GM12878 (cell line): ENCODE measurements around the gene SPRR5. TPM values are rescaled to one million over a fixed set of nuclear protein-coding genes. Genes with fewer than 3 reads are reported as not detected.
A peak's percentile ranks its signal among the peaks of the same experiment; 100 is the strongest.

Experiments used
- ATAC-seq: fragments of 200-7000 bp; cut with Tn5 transposase; 3 replicates; pipeline ENCODE4 v1.9.1; 2020; ENCODE audit warnings: mild to moderate bottlenecking, moderate library complexity
- BruUV-seq: library from RNA; stranded (reverse); fragments of 400-500 nt; replicated peaks from 2 replicates; lab custom pipeline; 2021; lab: Mats Ljungman, UMichigan
- CTCF ChIA-PET: fragments of 300-600 bp; sonication (Branson Sonifier 250); formaldehyde crosslinking; extraction: SDS; loops from one replicate; lab custom pipeline; 2021; ENCODE audit warnings: inconsistent platforms; lab: Yijun Ruan, JAX
- POLR2A ChIA-PET: fragments of 350-600 bp; formaldehyde crosslinking; extraction: SDS; loops from one replicate; lab custom pipeline; 2021; ENCODE audit warnings: inconsistent platforms; lab: Charles Lee
- RAD21 ChIA-PET: fragments of 300-600 bp; sonication (Branson Sonifier 250); formaldehyde crosslinking; loops from one replicate; lab custom pipeline; 2023; ENCODE audit warnings: antibody characterized with exemption; ENCODE audit not compliant: unreplicated experiment; lab: Charles Lee
- SMC1A ChIA-PET: fragments of 300-600 bp; sonication (Branson Sonifier 250); formaldehyde crosslinking; loops from one replicate; lab custom pipeline; 2023; ENCODE audit not compliant: unreplicated experiment, uncharacterized antibody; lab: Charles Lee
- DNase-seq: peaks from one replicate; pipeline ENCODE4 v3.0.0-alpha.2; 2011; ENCODE audit warnings: low read depth, low spot score
- FAIRE-seq: peaks from 3 replicates; lab custom pipeline; 2011; peaks lifted over from hg19 to GRCh38; lab: Jason Lieb, UNC
- H2AFZ ChIP-seq: 2 replicates; pipeline ENCODE4 v1.6.0; 2011; ENCODE audit warnings: low read depth, low read length, control low read depth; ENCODE audit not compliant: control insufficient read depth
- H3K27ac ChIP-seq: 2 replicates; pipeline ENCODE4 v1.5.1; 2011; ENCODE audit warnings: control low read depth; ENCODE audit not compliant: control insufficient read depth, insufficient read depth
- H3K27me3 ChIP-seq, 2 experiments: replicated peaks in 1 of 2; 2 replicates each; pipeline versions ENCODE4 v1.6.0 to v1.6.1; 2011; ENCODE audit warnings: low read length in 1 of 2; ENCODE audit not compliant: control insufficient read depth in 2 of 2, insufficient read depth in 2 of 2
- H3K36me3 ChIP-seq, 2 experiments: 2 replicates each; pipeline ENCODE4 v1.5.1; 2011; ENCODE audit warnings: low read length in 1 of 2; ENCODE audit not compliant: control insufficient read depth in 2 of 2, insufficient read depth in 2 of 2
- H3K4me1 ChIP-seq: 2 replicates; pipeline ENCODE4 v1.6.1; 2011; ENCODE audit warnings: mild to moderate bottlenecking, low read length, moderate library complexity, mixed read lengths; ENCODE audit not compliant: control insufficient read depth, insufficient read depth
- H3K4me2 ChIP-seq: 2 replicates; pipeline ENCODE4 v1.6.0; 2011; ENCODE audit warnings: control low read depth; ENCODE audit not compliant: control insufficient read depth, insufficient read depth
- H3K4me3 ChIP-seq: fragments of 200-600 bp; sonication (generic); 2 replicates; pipeline ENCODE4 v1.5.1; 2016
- H3K79me2 ChIP-seq: 2 replicates; pipeline ENCODE4 v1.6.0; 2011; ENCODE audit warnings: low read length; ENCODE audit not compliant: control insufficient read depth, insufficient read depth
- H3K9ac ChIP-seq: 2 replicates; pipeline ENCODE4 v1.8.0; 2011; ENCODE audit warnings: low read length, control low read depth, mixed read lengths; ENCODE audit not compliant: control insufficient read depth, insufficient read depth
- H3K9me3 ChIP-seq: replicated peaks from 3 replicates; pipeline ENCODE4 v1.5.1; 2011; ENCODE audit warnings: mild to moderate bottlenecking, low read length; ENCODE audit not compliant: control insufficient read depth, insufficient read depth
- H4K20me1 ChIP-seq: 2 replicates; pipeline ENCODE4 v1.6.0; 2011; ENCODE audit not compliant: control insufficient read depth, insufficient read depth
- ASH2L ChIP-seq: fragments of 300-600, 200-600 bp; sonication (generic); IDR thresholded peaks from 2 replicates; pipeline ENCODE4 v1.6.1; 2017; ENCODE audit warnings: low read depth, mild to moderate bottlenecking, borderline replicate concordance
- FOS ChIP-seq: IDR thresholded peaks from 3 replicates; pipeline ENCODE4 v1.6.1; 2011; ENCODE audit warnings: borderline replicate concordance; ENCODE audit not compliant: insufficient read length; ENCODE audit errors: extremely low read depth
- HDAC6 ChIP-seq: fragments of 200-600 bp; sonication (generic); IDR thresholded peaks from one replicate; pipeline ENCODE4 v1.8.0; 2017; ENCODE audit warnings: antibody characterized with exemption; ENCODE audit not compliant: unreplicated experiment
- KLF5 ChIP-seq: fragments of 450-650 bp; IDR thresholded peaks from 2 replicates; pipeline ENCODE4 v1.6.1; 2014; ENCODE audit warnings: mild to moderate bottlenecking; ENCODE audit not compliant: partially characterized antibody
- SMAD1 ChIP-seq: fragments of 450-650 bp; IDR thresholded peaks from 2 replicates; pipeline ENCODE4 v1.6.1; 2018; ENCODE audit warnings: mild to moderate bottlenecking, low read depth; ENCODE audit not compliant: partially characterized antibody
- STAT1 ChIP-seq: fragments of 450-650 bp; conservative IDR thresholded peaks from 2 replicates; pipeline ENCODE4 v1.6.1; 2014; ENCODE audit warnings: antibody characterized with exemption, mild to moderate bottlenecking
- WGBS: methylation state at CpG from one replicate; pipeline ENCODE4 v1.1.6; 2016; ENCODE audit warnings: low lambda C conversion rate; ENCODE audit not compliant: insufficient replicate concordance, insufficient coverage; ENCODE audit errors: missing lambda C conversion rate; 5-methylcytosine and 5-hydroxymethylcytosine counted together
- in situ Hi-C: fragments of 300-500 bp; cut with MboI; formaldehyde crosslinking; loops from 9 replicates; pipeline ENCODE4 v1.14.3; 2018; ENCODE audit warnings: mixed read lengths
- intact Hi-C: fragments of 100-400 bp; cut with micrococcal nuclease; formaldehyde crosslinking; loops from one replicate; pipeline ENCODE4 v1.14.2; 2022; ENCODE audit not compliant: unreplicated experiment
- polyA plus RNA-seq, 11 experiments: library from polyadenylated mRNA; depleted of rRNA in 4 of 11; unstranded in 6 of 11; stranded (reverse) in 5 of 11; fragments of >200 nt; fragmentation: Nextera tagmentation in 4 of 11; fragmentation: Illumina TruSeq in 1 of 11; extraction: Ambion mirVana in 4 of 11; extraction: Trizol in 1 of 11; gene quantifications; 1 replicate in 1 of 11; 2 replicates in 10 of 11; pipeline versions ENCODE4 v1.2.1 to v1.2.3, GENCODE V29; 2011 to 2016; ENCODE audit warnings: inconsistent platforms in 2 of 11, missing spikeins in 2 of 11, low read depth in 1 of 11
- total RNA-seq, 4 experiments: library from RNA; depleted of rRNA in 3 of 4; stranded (reverse); fragments of >200 nt in 3 of 4; fragmentation: Illumina TruSeq in 1 of 4; extraction: Trizol in 1 of 4; gene quantifications; 2 replicates each; pipeline versions ENCODE4 v1.2.1 to v1.2.3, GENCODE V29; 2013 to 2021
- TF ChIP-seq, protein P1 (sequence below), 3 experiments: IDR thresholded peaks in 2 of 3; conservative IDR thresholded peaks in 1 of 3; 2 replicates each; pipeline ENCODE4 v1.5.1; 2011; ENCODE audit warnings: low read depth in 3 of 3, low read length in 3 of 3, mild to moderate bottlenecking in 3 of 3, control low read depth in 2 of 3, moderate library complexity in 2 of 3, inconsistent platforms in 1 of 3, mixed read lengths in 1 of 3; ENCODE audit not compliant: control insufficient read depth in 2 of 3, insufficient read depth in 1 of 3; ENCODE audit errors: extremely low read depth in 1 of 3
- TF ChIP-seq, protein P2 (sequence below): fragments of 450-650 bp; IDR thresholded peaks from 2 replicates; pipeline ENCODE4 v1.6.1; 2016; ENCODE audit warnings: mild to moderate bottlenecking, moderate library complexity, borderline replicate concordance
- TF ChIP-seq, protein P3 (sequence below): fragments of 450-650 bp; IDR thresholded peaks from 2 replicates; pipeline ENCODE4 v1.6.1; 2014; ENCODE audit warnings: mild to moderate bottlenecking

Gene SPRR5
- total and polyA plus RNA-seq, 10 of the 15 experiments (the other 5 are each of a cell fraction or from before 2014, with no cell fraction given) = not detected

DNA sequence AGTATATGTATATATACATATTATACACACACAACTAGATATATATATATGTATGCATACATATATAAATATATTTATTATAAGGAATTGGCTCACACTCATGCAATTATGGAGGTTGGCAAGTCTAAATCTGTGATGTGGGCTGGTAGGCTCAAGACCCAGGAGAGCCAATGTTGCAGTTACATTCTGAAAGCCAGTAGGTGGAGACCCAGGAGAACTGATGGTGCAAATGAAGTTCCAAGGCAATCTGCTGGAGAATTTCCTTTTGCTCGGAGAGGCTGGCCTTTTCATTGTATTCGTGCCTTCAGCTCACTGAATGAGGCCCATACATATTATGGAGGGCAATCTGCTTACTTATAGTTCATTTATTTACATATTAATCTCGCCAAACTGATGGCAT is 29.2 kb upstream of the SPRR5 start:
- no peak for FAIRE-seq
- Histone ChIP-seq H3K27ac (no peak overlapping the region), H3K79me2 (no peaks in the 10 kb centered on the region), H3K4me2 (no peak overlapping the region), H4K20me1 (no peaks in the 10 kb centered on the region), H3K27me3 (peaks cover 0 to 2% of the 10 kb centered on the region in 2 experiments; a peak in 1 of 4 replicates), H3K9ac (no peak overlapping the region), H3K4me3 (no peak overlapping the region), H3K9me3 (no peaks in the 10 kb centered on the region; the same call in 2 of the 3 replicates), H3K4me1 (no peaks in the 10 kb centered on the region), H2AFZ (no peak overlapping the region), H3K36me3 (no peaks in the 10 kb centered on the region)
- ATAC-seq = no peak
- POLR2A ChIA-PET = no interaction called here
- BruUV-seq = no TSS peak
- CTCF ChIA-PET = interaction anchor here (1.6 to 2.0 kb wide), 2 partner anchors 9 to 275 kb away, joined by 4 to 6 read pairs; no protein-coding TSS in a partner anchor
- RAD21 ChIA-PET = no interaction called here
- intact Hi-C loops = no loop called here
- WGBS = 8% methylated on average over 3 of the region's 3 CpGs
- DNase-seq = no peak
- in situ Hi-C loops = no loop called here
- SMC1A ChIA-PET = no interaction called here
- TF ChIP-seq, protein P1, sequence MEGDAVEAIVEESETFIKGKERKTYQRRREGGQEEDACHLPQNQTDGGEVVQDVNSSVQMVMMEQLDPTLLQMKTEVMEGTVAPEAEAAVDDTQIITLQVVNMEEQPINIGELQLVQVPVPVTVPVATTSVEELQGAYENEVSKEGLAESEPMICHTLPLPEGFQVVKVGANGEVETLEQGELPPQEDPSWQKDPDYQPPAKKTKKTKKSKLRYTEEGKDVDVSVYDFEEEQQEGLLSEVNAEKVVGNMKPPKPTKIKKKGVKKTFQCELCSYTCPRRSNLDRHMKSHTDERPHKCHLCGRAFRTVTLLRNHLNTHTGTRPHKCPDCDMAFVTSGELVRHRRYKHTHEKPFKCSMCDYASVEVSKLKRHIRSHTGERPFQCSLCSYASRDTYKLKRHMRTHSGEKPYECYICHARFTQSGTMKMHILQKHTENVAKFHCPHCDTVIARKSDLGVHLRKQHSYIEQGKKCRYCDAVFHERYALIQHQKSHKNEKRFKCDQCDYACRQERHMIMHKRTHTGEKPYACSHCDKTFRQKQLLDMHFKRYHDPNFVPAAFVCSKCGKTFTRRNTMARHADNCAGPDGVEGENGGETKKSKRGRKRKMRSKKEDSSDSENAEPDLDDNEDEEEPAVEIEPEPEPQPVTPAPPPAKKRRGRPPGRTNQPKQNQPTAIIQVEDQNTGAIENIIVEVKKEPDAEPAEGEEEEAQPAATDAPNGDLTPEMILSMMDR (IDR thresholded peaks at IDR 0.05 in 2 of 3, conservative IDR thresholded peaks at IDR 0.05 in 1 of 3; ENCODE audit: control insufficient read depth in 2 of 3, extremely low read depth in 1 of 3, insufficient read depth in 1 of 3, low read depth in 3 of 3, low read length in 3 of 3) = 0 out of 6 replicates have a peak, but pooled peaks of 1 of the 3 experiments have one; percentile 5
- no peak for TF ChIP-seq FOS

DNA sequence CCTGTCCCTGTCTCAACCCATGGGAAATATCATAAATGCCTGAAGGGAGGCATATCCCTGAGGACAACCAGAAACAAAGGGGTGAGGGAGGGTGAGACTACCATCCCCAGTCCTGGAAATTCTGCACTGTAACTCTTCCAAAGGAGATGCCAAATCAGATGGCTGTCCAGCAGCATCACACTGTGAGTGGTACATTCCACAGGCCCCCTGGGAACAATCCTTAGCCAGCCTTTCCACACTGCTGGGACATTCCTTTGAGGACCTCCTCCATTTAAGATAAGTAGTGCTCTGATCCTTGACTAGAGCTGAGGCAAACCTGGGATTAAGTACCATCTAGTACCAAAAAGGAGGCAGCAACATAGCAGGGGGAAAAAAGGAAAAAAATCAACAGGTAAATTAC is 27.9 kb upstream of the SPRR5 start:
- intact Hi-C loops = no loop called here
- H2AFZ ChIP-seq = no peak overlapping the region
- H3K4me3 ChIP-seq = no peak overlapping the region
- no peaks in the 10 kb centered on the region; the same call in 2 of the 3 replicates for H3K9me3 ChIP-seq
- no peak overlapping the region for H3K27ac ChIP-seq
- H3K9ac ChIP-seq = no peak overlapping the region
- POLR2A ChIA-PET = interaction anchor here (0.7 kb wide), 1 partner anchor 25 kb away, joined by 3 read pairs; no protein-coding TSS in a partner anchor
- DNase-seq (no peak), FAIRE-seq (no peak), ATAC-seq (no peak)
- H3K4me1 ChIP-seq = no peaks in the 10 kb centered on the region
- CTCF ChIA-PET = interaction anchor here (1.4 to 1.8 kb wide), 2 partner anchors 41 to 305 kb away, joined by 3 to 9 read pairs; partner anchors contain the start of gene SMCP
- H3K79me2 ChIP-seq = no peaks in the 10 kb centered on the region
- H4K20me1 ChIP-seq = no peaks in the 10 kb centered on the region
- RAD21 ChIA-PET = no interaction called here
- in situ Hi-C loops = no loop called here
- H3K36me3 ChIP-seq = no peaks in the 10 kb centered on the region
- SMC1A ChIA-PET = no interaction called here
- H3K4me2 ChIP-seq = no peak overlapping the region
- peaks cover 0 to 2% of the 10 kb centered on the region in 2 experiments; a peak in 1 of 4 replicates for H3K27me3 ChIP-seq
- BruUV-seq = no TSS peak
- TF ChIP-seq STAT1 = no peak
- no peak for TF ChIP-seq HDAC6
- TF ChIP-seq, protein P2, sequence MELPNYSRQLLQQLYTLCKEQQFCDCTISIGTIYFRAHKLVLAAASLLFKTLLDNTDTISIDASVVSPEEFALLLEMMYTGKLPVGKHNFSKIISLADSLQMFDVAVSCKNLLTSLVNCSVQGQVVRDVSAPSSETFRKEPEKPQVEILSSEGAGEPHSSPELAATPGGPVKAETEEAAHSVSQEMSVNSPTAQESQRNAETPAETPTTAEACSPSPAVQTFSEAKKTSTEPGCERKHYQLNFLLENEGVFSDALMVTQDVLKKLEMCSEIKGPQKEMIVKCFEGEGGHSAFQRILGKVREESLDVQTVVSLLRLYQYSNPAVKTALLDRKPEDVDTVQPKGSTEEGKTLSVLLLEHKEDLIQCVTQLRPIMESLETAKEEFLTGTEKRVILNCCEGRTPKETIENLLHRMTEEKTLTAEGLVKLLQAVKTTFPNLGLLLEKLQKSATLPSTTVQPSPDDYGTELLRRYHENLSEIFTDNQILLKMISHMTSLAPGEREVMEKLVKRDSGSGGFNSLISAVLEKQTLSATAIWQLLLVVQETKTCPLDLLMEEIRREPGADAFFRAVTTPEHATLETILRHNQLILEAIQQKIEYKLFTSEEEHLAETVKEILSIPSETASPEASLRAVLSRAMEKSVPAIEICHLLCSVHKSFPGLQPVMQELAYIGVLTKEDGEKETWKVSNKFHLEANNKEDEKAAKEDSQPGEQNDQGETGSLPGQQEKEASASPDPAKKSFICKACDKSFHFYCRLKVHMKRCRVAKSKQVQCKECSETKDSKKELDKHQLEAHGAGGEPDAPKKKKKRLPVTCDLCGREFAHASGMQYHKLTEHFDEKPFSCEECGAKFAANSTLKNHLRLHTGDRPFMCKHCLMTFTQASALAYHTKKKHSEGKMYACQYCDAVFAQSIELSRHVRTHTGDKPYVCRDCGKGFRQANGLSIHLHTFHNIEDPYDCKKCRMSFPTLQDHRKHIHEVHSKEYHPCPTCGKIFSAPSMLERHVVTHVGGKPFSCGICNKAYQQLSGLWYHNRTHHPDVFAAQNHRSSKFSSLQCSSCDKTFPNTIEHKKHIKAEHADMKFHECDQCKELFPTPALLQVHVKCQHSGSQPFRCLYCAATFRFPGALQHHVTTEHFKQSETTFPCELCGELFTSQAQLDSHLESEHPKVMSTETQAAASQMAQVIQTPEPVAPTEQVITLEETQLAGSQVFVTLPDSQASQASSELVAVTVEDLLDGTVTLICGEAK = no peak
- TF ChIP-seq KLF5 = no peak
- TF ChIP-seq SMAD1 = no peak
- TF ChIP-seq ASH2L = no peak
- TF ChIP-seq, protein P3, sequence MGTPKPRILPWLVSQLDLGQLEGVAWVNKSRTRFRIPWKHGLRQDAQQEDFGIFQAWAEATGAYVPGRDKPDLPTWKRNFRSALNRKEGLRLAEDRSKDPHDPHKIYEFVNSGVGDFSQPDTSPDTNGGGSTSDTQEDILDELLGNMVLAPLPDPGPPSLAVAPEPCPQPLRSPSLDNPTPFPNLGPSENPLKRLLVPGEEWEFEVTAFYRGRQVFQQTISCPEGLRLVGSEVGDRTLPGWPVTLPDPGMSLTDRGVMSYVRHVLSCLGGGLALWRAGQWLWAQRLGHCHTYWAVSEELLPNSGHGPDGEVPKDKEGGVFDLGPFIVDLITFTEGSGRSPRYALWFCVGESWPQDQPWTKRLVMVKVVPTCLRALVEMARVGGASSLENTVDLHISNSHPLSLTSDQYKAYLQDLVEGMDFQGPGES = no peak
